HFF-Myc (cell line): Measurements from ENCODE around the gene TPTE2.
"Not testable (repeated sequence)": the region's sequence is repeated elsewhere in the genome, so short reads cannot be mapped to it uniquely, and the experiment has no call there.

Experiments
- DNase-seq: peaks from one replicate; pipeline ENCODE4 v3.0.0-alpha.2; 2011; ENCODE audit warnings: low read depth; ENCODE audit errors: extremely low read depth
- H3K4me3 ChIP-seq: replicated peaks from 2 replicates; pipeline ENCODE4 v1.5.1; 2011; ENCODE audit warnings: low read depth, mild to moderate bottlenecking, control low read depth, low read length
- CTCF ChIP-seq: IDR thresholded peaks from 2 replicates; pipeline ENCODE4 v1.5.1; 2012; ENCODE audit warnings: mild to moderate bottlenecking, low read depth, low read length, control low read depth; ENCODE audit errors: missing control alignments

The TPTE2 gene

GRCh38 chr13:19561127-19561582 lies at the start of gene TPTE2:
TPTE2 (minus strand) TSS chr13:19561532; CDS start chr13:19503234, 58,298 bp downstream.
- H3K4me3 ChIP-seq, DNase-seq: not testable (repeated sequence)

- no peak for TF ChIP-seq CTCF
- H3K4me3 ChIP-seq: no peak overlapping the region
- no peak for DNase-seq
These were observed 46.3 kb upstream of the TPTE2 start for GRCh38 chr13:19607523-19608078.

- no peak for DNase-seq
- H3K4me3 ChIP-seq: no peak overlapping the region
- no peak for TF ChIP-seq CTCF
These were observed 45.4 kb upstream of the TPTE2 start for GRCh38 chr13:19606737-19607136.

GRCh38 chr13:19606152-19606551 lies 44.8 kb upstream of the TPTE2 start:
- no peak for DNase-seq
- no peak overlapping the region for H3K4me3 ChIP-seq
- no peak for TF ChIP-seq CTCF

- no peak for TF ChIP-seq CTCF
- no peak for DNase-seq
These were observed 44.0 kb upstream of the TPTE2 start for GRCh38 chr13:19605161-19605955.

GRCh38 chr13:19604306-19604705 lies 43.0 kb upstream of the TPTE2 start:
- no peak for DNase-seq
- H3K4me3 ChIP-seq: no peak overlapping the region
- TF ChIP-seq CTCF: no peak

More at GRCh38 chr13:19605161-19605955, 44.0 kb upstream of the TPTE2 start:
- no peak overlapping the region for H3K4me3 ChIP-seq
